HEK293 (cell line): ENCODE results near the gene DCPS.

ENCODE experiments used
- CTCF ChIA-PET: fragments of 350-600 bp; formaldehyde crosslinking; extraction: SDS; loops from one replicate; lab custom pipeline; 2021; ENCODE audit warnings: antibody characterized with exemption; lab: Yijun Ruan, JAX
- POLR2A ChIA-PET: fragments of 300-600 bp; formaldehyde crosslinking; extraction: SDS; loops from one replicate; lab custom pipeline; 2020; ENCODE audit warnings: antibody characterized with exemption, inconsistent platforms; lab: Yijun Ruan, JAX
- H3K27ac ChIP-seq: fragments of 200-500 bp; sonication (Bioruptor generic); 2 replicates; pipeline ENCODE4 v1.5.1; 2014; ENCODE audit warnings: low read depth, low read length, control low read depth, inconsistent platforms; ENCODE audit errors: extremely low read depth
- H3K36me3 ChIP-seq, 2 experiments: fragments of 200-500 bp in 1 of 2; sonication (Bioruptor generic) in 1 of 2; 1 replicate in 1 of 2; 2 replicates in 1 of 2; pipeline ENCODE4 v1.5.1; 2014 to 2017; ENCODE audit warnings: inconsistent platforms in 2 of 2, low read length in 2 of 2; ENCODE audit not compliant: control insufficient read depth in 2 of 2, insufficient read depth in 1 of 2
- H3K4me1 ChIP-seq: fragments of 200-500 bp; sonication (Bioruptor generic); 2 replicates; pipeline ENCODE4 v1.5.1; 2014; ENCODE audit warnings: mild to moderate bottlenecking, low read length, inconsistent platforms; ENCODE audit not compliant: control insufficient read depth, insufficient read depth
- H3K4me3 ChIP-seq: 2 replicates; pipeline ENCODE4 v1.5.1; 2011; ENCODE audit warnings: low read depth, mild to moderate bottlenecking, control low read depth, low read length, moderate library complexity
- H3K9me3 ChIP-seq: fragments of 200-500 bp; sonication (Bioruptor generic); 2 replicates; pipeline ENCODE4 v1.5.1; 2014; ENCODE audit warnings: low read depth, low read length, inconsistent platforms; ENCODE audit not compliant: control insufficient read depth, insufficient read depth
- ATF2 ChIP-seq: fragments of 450-650 bp; formaldehyde crosslinking; IDR thresholded peaks from 2 replicates; pipeline ENCODE4 v1.5.1; 2016; ENCODE audit warnings: missing biosample characterization, missing genetic modification characterization, low read depth
- HOXC10 ChIP-seq: sonication (generic); formaldehyde crosslinking; IDR thresholded peaks from 2 replicates; pipeline ENCODE4 v1.8.1; 2023; ENCODE audit warnings: mild to moderate bottlenecking, missing genetic modification reagents
- PRDM1 ChIP-seq: fragments of 450-650 bp; formaldehyde crosslinking; IDR thresholded peaks from 2 replicates; pipeline ENCODE4; 2016; ENCODE audit warnings: missing biosample characterization, missing genetic modification characterization
- SP7 ChIP-seq: fragments of 450-650 bp; formaldehyde crosslinking; IDR thresholded peaks from 2 replicates; pipeline ENCODE4 v1.5.1; 2016; ENCODE audit warnings: missing biosample characterization, missing genetic modification characterization
- ZBTB6 ChIP-seq: fragments of 450-650 bp; formaldehyde crosslinking; IDR thresholded peaks from 2 replicates; pipeline ENCODE4 v1.5.1; 2017; ENCODE audit warnings: missing biosample characterization, missing genetic modification characterization
- ZBTB8A ChIP-seq: fragments of 450-650 bp; formaldehyde crosslinking; IDR thresholded peaks from 2 replicates; pipeline ENCODE4 v1.5.1; 2016; ENCODE audit warnings: missing biosample characterization, missing genetic modification characterization
- ZFHX2 ChIP-seq: fragments of 450-650 bp; formaldehyde crosslinking; conservative IDR thresholded peaks from 2 replicates; pipeline ENCODE4 v1.5.1; 2016; ENCODE audit warnings: missing biosample characterization, missing genetic modification characterization
- ZNF148 ChIP-seq: fragments of 450-650 bp; formaldehyde crosslinking; IDR thresholded peaks from 2 replicates; pipeline ENCODE4 v1.5.0; 2017; ENCODE audit warnings: missing biosample characterization, missing genetic modification characterization, borderline replicate concordance
- ZNF157 ChIP-seq: fragments of 450-650 bp; formaldehyde crosslinking; IDR thresholded peaks from 2 replicates; pipeline ENCODE4 v1.5.1; 2016; ENCODE audit warnings: missing biosample characterization, missing genetic modification characterization
- ZNF16 ChIP-seq: fragments of 450-650 bp; formaldehyde crosslinking; IDR thresholded peaks from 2 replicates; pipeline ENCODE4 v1.5.1; 2016; ENCODE audit warnings: low read depth, missing biosample characterization, missing genetic modification characterization
- ZNF221 ChIP-seq: fragments of 450-650 bp; formaldehyde crosslinking; IDR thresholded peaks from 2 replicates; pipeline ENCODE4 v1.5.1; 2017; ENCODE audit warnings: missing biosample characterization, missing genetic modification characterization, borderline replicate concordance
- ZNF23 ChIP-seq: fragments of 450-650 bp; formaldehyde crosslinking; IDR thresholded peaks from 2 replicates; pipeline ENCODE4 v1.5.1; 2016; ENCODE audit warnings: missing biosample characterization, missing genetic modification characterization, borderline replicate concordance
- ZNF404 ChIP-seq: fragments of 450-650 bp; formaldehyde crosslinking; IDR thresholded peaks from 2 replicates; pipeline ENCODE4 v1.5.1; 2017; ENCODE audit warnings: missing biosample characterization, missing genetic modification characterization
- ZNF416 ChIP-seq: fragments of 450-650 bp; formaldehyde crosslinking; IDR thresholded peaks from 2 replicates; pipeline ENCODE4 v1.5.1; 2016; ENCODE audit warnings: missing biosample characterization, missing genetic modification characterization
- ZNF449 ChIP-seq: fragments of 450-650 bp; formaldehyde crosslinking; IDR thresholded peaks from 2 replicates; pipeline ENCODE4 v1.5.1; 2017; ENCODE audit warnings: missing biosample characterization, mild to moderate bottlenecking, missing genetic modification characterization, moderate library complexity
- ZNF48 ChIP-seq: fragments of 450-650 bp; formaldehyde crosslinking; IDR thresholded peaks from 2 replicates; pipeline ENCODE4 v1.5.1; 2016; ENCODE audit warnings: missing biosample characterization, missing genetic modification characterization
- ZNF560 ChIP-seq: fragments of 450-650 bp; formaldehyde crosslinking; IDR thresholded peaks from 2 replicates; pipeline ENCODE4 v1.5.1; 2017; ENCODE audit warnings: missing biosample characterization, missing genetic modification characterization, borderline replicate concordance
- ZNF580 ChIP-seq: fragments of 450-650 bp; formaldehyde crosslinking; IDR thresholded peaks from 2 replicates; pipeline ENCODE4 v1.5.1; 2016; ENCODE audit warnings: missing biosample characterization, missing genetic modification characterization
- ZNF600 ChIP-seq: fragments of 450-650 bp; formaldehyde crosslinking; IDR thresholded peaks from 2 replicates; pipeline ENCODE4 v1.5.1; 2016; ENCODE audit warnings: missing biosample characterization, missing genetic modification characterization
- ZNF664 ChIP-seq: fragments of 450-650 bp; formaldehyde crosslinking; IDR thresholded peaks from 2 replicates; pipeline ENCODE4 v1.5.1; 2016; ENCODE audit warnings: missing biosample characterization, missing genetic modification characterization
- ZNF677 ChIP-seq: fragments of 450-650 bp; IDR thresholded peaks from 2 replicates; pipeline ENCODE4 v1.5.0; 2018; ENCODE audit warnings: missing biosample characterization, mild to moderate bottlenecking, missing genetic modification characterization, moderate library complexity
- ZSCAN16 ChIP-seq: fragments of 450-650 bp; formaldehyde crosslinking; IDR thresholded peaks from 2 replicates; pipeline ENCODE4 v1.5.1; 2016; ENCODE audit warnings: missing biosample characterization, missing genetic modification characterization
- ZXDB ChIP-seq: fragments of 450-650 bp; formaldehyde crosslinking; IDR thresholded peaks from 2 replicates; pipeline ENCODE4 v1.5.1; 2016; ENCODE audit warnings: missing biosample characterization, missing genetic modification characterization

DCPS gene

GRCh38 chr11:126317756-126318573, 14.1 kb downstream of the DCPS start (continued):
- TF ChIP-seq ZNF148 (tag by site-specific recombination) = no peak
- TF ChIP-seq ZNF580 (tag by site-specific recombination) = no peak
- TF ChIP-seq PRDM1 (tag by site-specific recombination) = peak; percentile 41; the same call in 1 of the 2 replicates
- TF ChIP-seq ZBTB8A (tag by site-specific recombination) = no peak
- TF ChIP-seq ZNF600 (tag by site-specific recombination) = no peak
- no peak for TF ChIP-seq ZNF664
- no peak for TF ChIP-seq ZNF449 (tag by site-specific recombination)
- no peak for TF ChIP-seq ZNF560 (tag by site-specific recombination)
- TF ChIP-seq ZBTB6 (tag by site-specific recombination) = no peak
- TF ChIP-seq ZNF23 (tag by site-specific recombination) = no peak
- TF ChIP-seq SP7 = peak; percentile 89
- no peak for TF ChIP-seq ZNF157

- ChIA-PET POLR2A (interaction anchor here (1.6 to 1.9 kb wide), 2 partner anchors 35 to 37 kb away, joined by 3 to 11 read pairs; partner anchors contain the start of gene ST3GAL4), CTCF (interaction anchor here (0.7 to 1.8 kb wide), 6 partner anchors 8 to 162 kb away, joined by 3 to 12 read pairs (median 4); partner anchors contain the start of gene DCPS)
- H3K9me3 ChIP-seq = no peaks in the 10 kb centered on the region
- H3K36me3 ChIP-seq = peaks cover 0 to 3% of the 10 kb centered on the region in 2 experiments; a peak in 1 of 3 replicates
- H3K4me1 ChIP-seq = peaks cover 9% of the 10 kb centered on the region
- no peak overlapping the region for H3K27ac ChIP-seq
- H3K4me3 ChIP-seq = no peak overlapping the region
- no peak for TF ChIP-seq ZNF16 (tag by site-specific recombination)
- TF ChIP-seq ZNF404 (tag by site-specific recombination) = no peak
- TF ChIP-seq ZNF416 = no peak
- no peak for TF ChIP-seq ZSCAN16 (tag by site-specific recombination)
- no peak for TF ChIP-seq ZNF677 (tag by site-specific recombination)
- no peak for TF ChIP-seq ZNF48 (tag by site-specific recombination)
- TF ChIP-seq ZNF221 (tag by site-specific recombination) = no peak
- no peak for TF ChIP-seq HOXC10 (CRISPR knock-in tag)
- TF ChIP-seq ATF2 (tag by site-specific recombination) = no peak
- TF ChIP-seq ZXDB = no peak
- no peak for TF ChIP-seq ZFHX2 (tag by site-specific recombination)
These were observed 14.9 kb downstream of the DCPS start for GRCh38 chr11:126318574-126319373.
